Measurements from ENCODE around the gene HCN3. TPM values are rescaled to one million over a fixed set of nuclear protein-coding genes. Genes with fewer than 3 reads are reported as not detected.

Gene HCN3
- total and polyA plus RNA-seq, 2 of the 8 experiments (the other 6 are each of a cell fraction or from before 2014, with no cell fraction given): 6.4 to 7.3 TPM

DNA sequence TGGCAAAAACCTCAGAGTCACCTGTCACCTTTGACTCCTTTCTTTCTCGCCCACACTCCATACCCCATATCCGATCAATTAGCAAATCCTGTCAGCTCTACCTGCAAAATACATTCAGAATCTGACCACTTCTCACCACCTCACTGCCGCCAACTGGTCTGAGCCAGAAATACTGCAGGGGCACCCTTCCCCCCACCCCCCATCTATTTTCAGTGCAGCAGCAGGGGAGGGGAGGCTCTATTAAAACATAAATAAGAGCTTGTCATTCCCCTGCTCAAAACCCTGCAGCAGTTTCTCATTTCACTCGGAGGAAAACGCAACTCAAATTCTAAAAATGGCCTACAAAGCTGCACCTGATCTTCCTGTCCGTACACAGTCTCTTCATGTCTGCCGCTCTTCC is 20.1 kb downstream of the HCN3 start:
- Histone ChIP-seq H3K18ac (ENCODE audit: extremely low read depth, low read length) (no peak overlapping the region; the same call in 1 of the 2 replicates), H2AK5ac (ENCODE audit: low read depth, low read length) (no peak overlapping the region), H4K5ac (ENCODE audit: insufficient read length, low read depth, low read length) (no peak overlapping the region), H3K4ac (replicated peaks; ENCODE audit: insufficient read length, low read depth, low read length) (no peak overlapping the region), H3K4me3 (ENCODE audit: extremely low read depth in 1 of 4, insufficient read depth in 2 of 4, low read depth in 3 of 4, low read length in 4 of 4) (no peak overlapping the region), H4K91ac (replicated peaks; ENCODE audit: insufficient read length, low read length) (no peak overlapping the region), H3K23me2 (ENCODE audit: low read depth, low read length) (peaks cover 5% of the 10 kb centered on the region; the same call in 1 of the 2 replicates), H3K27ac (ENCODE audit: low read depth, low read length) (no peak overlapping the region), H2BK5ac (ENCODE audit: low read depth, low read length) (no peak overlapping the region), H3K9ac (replicated peaks in 1 of 4; ENCODE audit: extremely low read depth in 1 of 4, low read depth in 3 of 4, low read length in 3 of 4) (no peak overlapping the region), H2BK12ac (ENCODE audit: low read depth, low read length) (peak overlapping the region; percentile 29; the same call in 1 of the 2 replicates), H3K27me3 (replicated peaks in 1 of 4; ENCODE audit: control insufficient read depth in 3 of 4, extremely low read depth in 1 of 4, insufficient read depth in 3 of 4, low read length in 3 of 4) (peaks cover 0 to 23% (median 14%) of the 10 kb centered on the region in 4 experiments; a peak in 5 of 7 replicates), H3K9me3 (ENCODE audit: insufficient read depth in 2 of 2, low read depth in 1 of 2, low read length in 1 of 2) (no peaks in the 10 kb centered on the region), H3K79me1 (ENCODE audit: low read depth, low read length) (no peaks in the 10 kb centered on the region), H2AFZ (ENCODE audit: low read length) (no peak overlapping the region), H3K14ac (ENCODE audit: insufficient read length) (no peak overlapping the region), H3K23ac (ENCODE audit: insufficient read length) (no peak overlapping the region), H3K4me1 (replicated peaks in 1 of 4; ENCODE audit: control insufficient read depth in 3 of 4, insufficient read depth in 4 of 4, low read length in 3 of 4) (peaks cover 3 to 23% (median 10%) of the 10 kb centered on the region in 4 experiments; a peak in 6 of 7 replicates), H3K36me3 (ENCODE audit: control insufficient read depth in 2 of 4, insufficient read depth in 4 of 4, low read length in 3 of 4) (no peaks in the 10 kb centered on the region), H2BK120ac (replicated peaks; ENCODE audit: low read depth, low read length) (no peak overlapping the region), H4K20me1 (replicated peaks in 1 of 2; ENCODE audit: control insufficient read depth in 1 of 2, insufficient read depth in 2 of 2, low read length in 2 of 2) (no peaks in the 10 kb centered on the region), H3K56ac (replicated peaks; ENCODE audit: insufficient read length, low read depth, low read length) (no peak overlapping the region), H2BK15ac (ENCODE audit: low read length) (0 out of 2 replicates have a peak overlapping the region, but pooled peaks have one; percentile 55), H3K79me2 (ENCODE audit: control insufficient read depth in 1 of 2, insufficient read depth in 2 of 2, low read length in 2 of 2) (no peaks in the 10 kb centered on the region), H3K4me2 (ENCODE audit: insufficient read depth in 1 of 2, low read depth in 2 of 2, low read length in 2 of 2) (no peak overlapping the region; a peak in 1 of 4 replicates), H2BK20ac (ENCODE audit: low read length) (no peak overlapping the region), H4K8ac (ENCODE audit: extremely low read depth, insufficient read depth, low read length) (no peak overlapping the region)
- POLR2A ChIA-PET (ENCODE audit: partially characterized antibody): interaction anchor here (1.2 to 1.9 kb wide), 4 partner anchors 11 to 25 kb away, joined by 3 to 6 read pairs (median 4); partner anchors contain the start of gene FDPS
- CTCF ChIA-PET (ENCODE audit: partially characterized antibody): interaction anchor here (0.7 to 5.3 kb wide), 7 partner anchors 9 to 47 kb away, joined by 3 to 29 read pairs (median 4); partner anchors contain the start of genes FDPS and SCAMP3
- WGBS, 2 experiments (ENCODE audit: extremely low coverage in 1 of 2, insufficient coverage in 1 of 2, insufficient read length in 1 of 2, insufficient replicate concordance in 2 of 2, low coverage in 1 of 2, low lambda C conversion rate in 2 of 2, missing lambda C conversion rate in 1 of 2): 83% methylated on average over 7 of the region's 7 CpGs; no CpG with 5 or more reads in 1 of the 2 experiments
- FAIRE-seq (no peak), DNase-seq (ENCODE audit: low read depth in 1 of 2, low spot score in 2 of 2) (no peak)
- TF ChIP-seq, protein P1, sequence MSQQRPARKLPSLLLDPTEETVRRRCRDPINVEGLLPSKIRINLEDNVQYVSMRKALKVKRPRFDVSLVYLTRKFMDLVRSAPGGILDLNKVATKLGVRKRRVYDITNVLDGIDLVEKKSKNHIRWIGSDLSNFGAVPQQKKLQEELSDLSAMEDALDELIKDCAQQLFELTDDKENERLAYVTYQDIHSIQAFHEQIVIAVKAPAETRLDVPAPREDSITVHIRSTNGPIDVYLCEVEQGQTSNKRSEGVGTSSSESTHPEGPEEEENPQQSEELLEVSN (IDR thresholded peaks at IDR 0.05): no peak
- TF ChIP-seq SRF (IDR thresholded peaks at IDR 0.05; ENCODE audit: low read depth, low read length): no peak
- TF ChIP-seq NRF1 (IDR thresholded peaks at IDR 0.05; ENCODE audit: low read depth, low read length): no peak
- no peak for TF ChIP-seq TCF12 (IDR thresholded peaks at IDR 0.05; ENCODE audit: low read depth, low read length)
- TF ChIP-seq SIN3A (conservative IDR thresholded peaks at IDR 0.05 in 1 of 2, IDR thresholded peaks at IDR 0.05 in 1 of 2; ENCODE audit: low read depth in 1 of 2, low read length in 2 of 2): no peak
- no peak for TF ChIP-seq NANOG (IDR thresholded peaks at IDR 0.05; ENCODE audit: insufficient read depth, low read depth, low read length, poor library complexity, severe bottlenecking)
- no peak for TF ChIP-seq RFX5 (IDR thresholded peaks at IDR 0.05; ENCODE audit: borderline replicate concordance, low read depth, low read length)

All from H1 (cell line).